IMR-90 (cell line): ENCODE results near the gene PHKG2.

ENCODE experiments used
- BHLHE40 ChIP-seq: fragments of 150-350 bp; IDR thresholded peaks from 2 replicates; pipeline ENCODE4 v1.6.1; 2016; ENCODE audit warnings: mild to moderate bottlenecking, low read depth, low read length
- CEBPB ChIP-seq: IDR thresholded peaks from 2 replicates; pipeline ENCODE4 v1.6.1; 2012; ENCODE audit warnings: low read depth, low read length, improper control_type of control experiment
- CTCF ChIP-seq: conservative IDR thresholded peaks from 2 replicates; pipeline ENCODE4 v1.5.1; 2012; ENCODE audit warnings: mild to moderate bottlenecking, low read depth, low read length, improper control_type of control experiment
- POLR2A ChIP-seq: IDR thresholded peaks from 2 replicates; pipeline ENCODE4 v1.6.1; 2012; ENCODE audit warnings: mild to moderate bottlenecking, low read depth, low read length
- SMC3 ChIP-seq: fragments of 150-350 bp; IDR thresholded peaks from 2 replicates; pipeline ENCODE4 v1.6.1; 2016; ENCODE audit warnings: low read depth, mild to moderate bottlenecking, antibody characterized with exemption, low read length, moderate library complexity

- TF ChIP-seq POLR2A, result no peak
- TF ChIP-seq CTCF, result no peak
- TF ChIP-seq SMC3, result no peak
- no peak for TF ChIP-seq CEBPB
- no peak for TF ChIP-seq BHLHE40
Measured at GRCh38 chr16:30741461-30741914, 6.7 kb upstream of the PHKG2 start.
